ENCODE results near the gene DUSP5.

DUSP5 gene

GRCh38 chr10:110539091-110539490 is 41.4 kb downstream of the DUSP5 start:
- Histone ChIP-seq H3K4me3 (ENCODE audit: low read depth, low read length) (no peak overlapping the region), H3K27ac (no peak overlapping the region), H3K36me3 (no peaks in the 10 kb centered on the region), H3K9me3 (ENCODE audit: severe bottlenecking) (no peaks in the 10 kb centered on the region), H3K27me3 (ENCODE audit: insufficient read depth, low read depth, severe bottlenecking) (no peaks in the 10 kb centered on the region)
- DNase-seq = no peak
- TF ChIP-seq CTCF (IDR thresholded peaks at IDR 0.05; ENCODE audit: low read depth, low read length) = no peak

GRCh38 chr10:110540031-110540430 is 42.3 kb downstream of the DUSP5 start:
- no peak for TF ChIP-seq CTCF (IDR thresholded peaks at IDR 0.05; ENCODE audit: low read depth, low read length)
- no peak for DNase-seq
- H3K36me3 ChIP-seq = no peaks in the 10 kb centered on the region
- H3K9me3 ChIP-seq (ENCODE audit: severe bottlenecking) = no peaks in the 10 kb centered on the region
- no peak overlapping the region for H3K4me3 ChIP-seq (ENCODE audit: low read depth, low read length)
- H3K27me3 ChIP-seq (ENCODE audit: insufficient read depth, low read depth, severe bottlenecking) = no peaks in the 10 kb centered on the region
- H3K27ac ChIP-seq = no peak overlapping the region

GRCh38 chr10:110544958-110545537 is 47.3 kb downstream of the DUSP5 start:
- DNase-seq = no peak
- Histone ChIP-seq H3K27ac (no peak overlapping the region), H3K9me3 (ENCODE audit: severe bottlenecking) (no peaks in the 10 kb centered on the region), H3K27me3 (ENCODE audit: insufficient read depth, low read depth, severe bottlenecking) (no peaks in the 10 kb centered on the region), H3K36me3 (no peaks in the 10 kb centered on the region), H3K4me3 (ENCODE audit: low read depth, low read length) (no peak overlapping the region)
- no peak for TF ChIP-seq CTCF (IDR thresholded peaks at IDR 0.05; ENCODE audit: low read depth, low read length)

- Histone ChIP-seq H3K36me3 (no peaks in the 10 kb centered on the region), H3K27ac (no peak overlapping the region), H3K9me3 (ENCODE audit: severe bottlenecking) (no peaks in the 10 kb centered on the region), H3K27me3 (ENCODE audit: insufficient read depth, low read depth, severe bottlenecking) (no peaks in the 10 kb centered on the region), H3K4me3 (ENCODE audit: low read depth, low read length) (no peak overlapping the region)
- TF ChIP-seq CTCF (IDR thresholded peaks at IDR 0.05; ENCODE audit: low read depth, low read length) = no peak
- no peak for DNase-seq
Measured at GRCh38 chr10:110546077-110546476, 48.4 kb downstream of the DUSP5 start.

GRCh38 chr10:110546499-110547110 is 48.9 kb downstream of the DUSP5 start:
- no peak for TF ChIP-seq CTCF (IDR thresholded peaks at IDR 0.05; ENCODE audit: low read depth, low read length)
- Histone ChIP-seq H3K9me3 (ENCODE audit: severe bottlenecking) (no peaks in the 10 kb centered on the region), H3K4me3 (ENCODE audit: low read depth, low read length) (no peak overlapping the region), H3K27ac (no peak overlapping the region), H3K27me3 (ENCODE audit: insufficient read depth, low read depth, severe bottlenecking) (no peaks in the 10 kb centered on the region), H3K36me3 (no peaks in the 10 kb centered on the region)
- no peak for DNase-seq
